Skeletal muscle satellite cell (primary cell): ENCODE results near the gene CDKL5.

Source experiments
- H3K27me3 ChIP-seq: 2 replicates; pipeline ENCODE4 v1.7.0; 2013; ENCODE audit warnings: low read length; ENCODE audit not compliant: control insufficient read depth, insufficient read depth
- H3K36me3 ChIP-seq: 2 replicates; pipeline ENCODE4 v1.7.0; 2013; ENCODE audit warnings: mild to moderate bottlenecking, control low read depth, low read length; ENCODE audit not compliant: insufficient read depth
- H3K4me1 ChIP-seq: 2 replicates; pipeline ENCODE4 v1.7.0; 2013; ENCODE audit warnings: low read length; ENCODE audit not compliant: control insufficient read depth, insufficient read depth
- H3K4me2 ChIP-seq: 2 replicates; pipeline ENCODE4 v1.7.0; 2013; ENCODE audit warnings: mild to moderate bottlenecking, low read length
- H3K4me3 ChIP-seq: 2 replicates; pipeline ENCODE4 v1.7.0; 2013; ENCODE audit warnings: low read length
- H3K9ac ChIP-seq: 2 replicates; pipeline ENCODE4 v1.7.0; 2013; ENCODE audit warnings: mild to moderate bottlenecking, low read depth, low read length, moderate library complexity
- H3K9me3 ChIP-seq: replicated peaks from 2 replicates; pipeline ENCODE4 v1.7.0; 2013; ENCODE audit warnings: mild to moderate bottlenecking, control low read depth, low read length

The CDKL5 gene

GRCh38 chrX:18617407-18617750 is 192.0 kb downstream of the CDKL5 start:
- Histone ChIP-seq H3K27me3 (no peaks in the 10 kb centered on the region), H3K9ac (no peak overlapping the region), H3K9me3 (no peaks in the 10 kb centered on the region), H3K36me3 (no peaks in the 10 kb centered on the region), H3K4me1 (peaks cover 10% of the 10 kb centered on the region), H3K4me2 (no peak overlapping the region), H3K4me3 (no peak overlapping the region)

- H3K9ac ChIP-seq: no peak overlapping the region
- H3K27me3 ChIP-seq: no peaks in the 10 kb centered on the region
- H3K9me3 ChIP-seq: no peaks in the 10 kb centered on the region
- H3K4me2 ChIP-seq: no peak overlapping the region
- no peak overlapping the region for H3K4me3 ChIP-seq
- H3K4me1 ChIP-seq: peaks cover 10% of the 10 kb centered on the region
- no peaks in the 10 kb centered on the region for H3K36me3 ChIP-seq
Measured at GRCh38 chrX:18619288-18619687, 193.9 kb downstream of the CDKL5 start.

- H3K36me3 ChIP-seq: no peaks in the 10 kb centered on the region
- no peaks in the 10 kb centered on the region for H3K9me3 ChIP-seq
- no peak overlapping the region for H3K9ac ChIP-seq
- H3K4me3 ChIP-seq: no peak overlapping the region
- H3K4me1 ChIP-seq: peaks cover 10% of the 10 kb centered on the region
- H3K4me2 ChIP-seq: no peak overlapping the region
- H3K27me3 ChIP-seq: no peaks in the 10 kb centered on the region
Measured at GRCh38 chrX:18620349-18620748, 194.9 kb downstream of the CDKL5 start.

- Histone ChIP-seq H3K4me1 (no peaks in the 10 kb centered on the region), H3K36me3 (peaks cover 5% of the 10 kb centered on the region), H3K4me2 (no peak overlapping the region), H3K9me3 (no peaks in the 10 kb centered on the region), H3K9ac (no peak overlapping the region), H3K4me3 (no peak overlapping the region), H3K27me3 (no peaks in the 10 kb centered on the region)
Measured at GRCh38 chrX:18624599-18624998, 199.2 kb downstream of the CDKL5 start.

GRCh38 chrX:18630934-18631333 is 205.5 kb downstream of the CDKL5 start:
- no peaks in the 10 kb centered on the region for H3K9me3 ChIP-seq
- no peaks in the 10 kb centered on the region for H3K4me1 ChIP-seq
- H3K4me3 ChIP-seq: no peak overlapping the region
- H3K36me3 ChIP-seq: peaks cover 5% of the 10 kb centered on the region
- no peak overlapping the region for H3K4me2 ChIP-seq
- no peak overlapping the region for H3K9ac ChIP-seq
- no peaks in the 10 kb centered on the region for H3K27me3 ChIP-seq

- no peak overlapping the region for H3K4me2 ChIP-seq
- H3K9ac ChIP-seq: no peak overlapping the region
- H3K27me3 ChIP-seq: no peaks in the 10 kb centered on the region
- H3K4me3 ChIP-seq: no peak overlapping the region
- H3K4me1 ChIP-seq: no peaks in the 10 kb centered on the region
- no peaks in the 10 kb centered on the region for H3K36me3 ChIP-seq
- no peaks in the 10 kb centered on the region for H3K9me3 ChIP-seq
Measured at GRCh38 chrX:18638398-18638797, 213.0 kb downstream of the CDKL5 start.

- no peaks in the 10 kb centered on the region for H3K27me3 ChIP-seq
- H3K9ac ChIP-seq: no peak overlapping the region
- H3K9me3 ChIP-seq: no peaks in the 10 kb centered on the region
- no peak overlapping the region for H3K4me3 ChIP-seq
- H3K4me1 ChIP-seq: no peaks in the 10 kb centered on the region
- no peaks in the 10 kb centered on the region for H3K36me3 ChIP-seq
- no peak overlapping the region for H3K4me2 ChIP-seq
Measured at GRCh38 chrX:18639280-18639679, 213.9 kb downstream of the CDKL5 start.

- Histone ChIP-seq H3K4me3 (no peak overlapping the region), H3K36me3 (no peaks in the 10 kb centered on the region), H3K4me2 (no peak overlapping the region), H3K9ac (no peak overlapping the region), H3K9me3 (no peaks in the 10 kb centered on the region), H3K27me3 (no peaks in the 10 kb centered on the region), H3K4me1 (no peaks in the 10 kb centered on the region)
Measured at GRCh38 chrX:18640686-18641085, 215.3 kb downstream of the CDKL5 start.

- Histone ChIP-seq H3K4me3 (no peak overlapping the region), H3K36me3 (no peaks in the 10 kb centered on the region), H3K27me3 (no peaks in the 10 kb centered on the region), H3K9ac (no peak overlapping the region), H3K4me1 (no peaks in the 10 kb centered on the region), H3K4me2 (no peak overlapping the region), H3K9me3 (no peaks in the 10 kb centered on the region)
Measured at GRCh38 chrX:18643243-18643642, 217.8 kb downstream of the CDKL5 start.

- Histone ChIP-seq H3K9me3 (no peaks in the 10 kb centered on the region), H3K9ac (no peak overlapping the region), H3K36me3 (no peaks in the 10 kb centered on the region)
Measured at GRCh38 chrX:18643853-18644252, 218.4 kb downstream of the CDKL5 start.

GRCh38 chrX:18647621-18648020 is 222.2 kb downstream of the CDKL5 start:
- Histone ChIP-seq H3K27me3 (no peaks in the 10 kb centered on the region), H3K4me1 (no peaks in the 10 kb centered on the region), H3K4me3 (no peak overlapping the region), H3K36me3 (no peaks in the 10 kb centered on the region), H3K9me3 (no peaks in the 10 kb centered on the region), H3K4me2 (no peak overlapping the region), H3K9ac (no peak overlapping the region)

More at GRCh38 chrX:18643853-18644252, 218.4 kb downstream of the CDKL5 start:
- H3K27me3 ChIP-seq: no peaks in the 10 kb centered on the region
- no peak overlapping the region for H3K4me3 ChIP-seq
- no peak overlapping the region for H3K4me2 ChIP-seq
- H3K4me1 ChIP-seq: no peaks in the 10 kb centered on the region

- no peaks in the 10 kb centered on the region for H3K36me3 ChIP-seq
Measured at GRCh38 chrX:18649498-18649951, 224.1 kb downstream of the CDKL5 start.

More at GRCh38 chrX:18649498-18649951, 224.1 kb downstream of the CDKL5 start:
- H3K9me3 ChIP-seq: no peaks in the 10 kb centered on the region
- no peak overlapping the region for H3K4me2 ChIP-seq
- no peaks in the 10 kb centered on the region for H3K27me3 ChIP-seq
- H3K4me3 ChIP-seq: no peak overlapping the region
- no peak overlapping the region for H3K9ac ChIP-seq
- no peaks in the 10 kb centered on the region for H3K4me1 ChIP-seq
